Psoas muscle (tissue), 8 donors: Measurements from ENCODE around the gene GPD1. TPM values are rescaled to one million over a fixed set of nuclear protein-coding genes. Genes with fewer than 3 reads are reported as not detected.

Source experiments
- ATAC-seq, 4 donors: fragments of 200-7000 bp; cut with Tn5 transposase; one replicate each; pipeline ENCODE4 v1.9.1; 2020; ENCODE audit warnings: moderate library complexity in 3 of 4, mild to moderate bottlenecking in 2 of 4
- DNase-seq, 2 donors: peaks; one replicate each; pipeline ENCODE4 v3.0.0-alpha.2; 2020
- H3K27ac ChIP-seq: fragments of 200-600 bp; one replicate; pipeline ENCODE4 v1.8.0; 2022
- H3K27me3 ChIP-seq, 3 donors: fragments of 200-600 bp in 1 of 3; one replicate each; pipeline versions ENCODE4 v1.6.1 to v1.8.0; 2013 to 2022; ENCODE audit warnings: low read length in 2 of 3, mild to moderate bottlenecking in 2 of 3, moderate library complexity in 1 of 3; ENCODE audit not compliant: insufficient read depth in 3 of 3
- H3K36me3 ChIP-seq, 2 donors: fragments of 200-600 bp in 1 of 2; one replicate each; pipeline versions ENCODE4 v1.6.1 to v1.8.0; 2013 to 2022; ENCODE audit warnings: low read depth in 1 of 2, mild to moderate bottlenecking in 1 of 2, moderate library complexity in 1 of 2; ENCODE audit not compliant: insufficient read depth in 1 of 2
- H3K4me1 ChIP-seq: fragments of 200-600 bp; one replicate; pipeline ENCODE4 v1.8.0; 2022
- H3K4me3 ChIP-seq: fragments of 200-600 bp; one replicate; pipeline ENCODE4 v1.8.0; 2022; ENCODE audit warnings: mild to moderate bottlenecking
- H3K9me3 ChIP-seq: fragments of 200-600 bp; one replicate; pipeline ENCODE4 v1.8.0; 2022
- CTCF ChIP-seq: fragments of 200-600 bp; IDR thresholded peaks from one replicate; pipeline ENCODE4 v1.8.0; 2022; ENCODE audit warnings: antibody characterized with exemption
- WGBS, 3 donors: extraction: QIAGEN DNeasy Blood & Tissue Kit; methylation state at CpG; one replicate each; pipeline versions ENCODE4 v1.1.6 to v1.1.7; 2013; 5-methylcytosine and 5-hydroxymethylcytosine counted together
- intact Hi-C, 2 donors: fragments of 100-400 bp; cut with DNase I; formaldehyde crosslinking; loops; one replicate each; pipeline versions ENCODE4 v1.11.0 to v1.14.2; 2022
- polyA plus RNA-seq, 3 donors: library from polyadenylated mRNA; stranded (reverse); fragments of 200-250 nt; gene quantifications; one replicate each; pipeline ENCODE4 v1.2.3, GENCODE V29; 2013
- total RNA-seq, 4 donors: library from RNA; stranded (reverse); fragmentation: NEBNext Ultra II Directional in 2 of 4; extraction: Animal tissue kit (Norgen Biotek cat#: 25700) in 2 of 4; gene quantifications; one replicate each; pipeline versions ENCODE4 v1.2.1 to v1.2.4, GENCODE V29; 2021 to 2023
- donor health status: healthy with polysubstance abuse.
- donor health status: DM: no; HTN: no; CAD: no; lungs with moderate emphysema.
- donor health status: Bipolar disorder and iron deficiency.
- donor health status: healthy.
- donor health status: DM: yes; HTN: yes; CAD: no.
- donor health status: DM: no; HTN: no; CAD: no.
- donor health status: DM: no; HTN: no; CAD: no.
- donor health status: DM: yes; HTN: yes; CAD: no.

GPD1 gene
- total and polyA plus RNA-seq, 7 donors = 17.4 to 221 (median 120) TPM

DNA sequence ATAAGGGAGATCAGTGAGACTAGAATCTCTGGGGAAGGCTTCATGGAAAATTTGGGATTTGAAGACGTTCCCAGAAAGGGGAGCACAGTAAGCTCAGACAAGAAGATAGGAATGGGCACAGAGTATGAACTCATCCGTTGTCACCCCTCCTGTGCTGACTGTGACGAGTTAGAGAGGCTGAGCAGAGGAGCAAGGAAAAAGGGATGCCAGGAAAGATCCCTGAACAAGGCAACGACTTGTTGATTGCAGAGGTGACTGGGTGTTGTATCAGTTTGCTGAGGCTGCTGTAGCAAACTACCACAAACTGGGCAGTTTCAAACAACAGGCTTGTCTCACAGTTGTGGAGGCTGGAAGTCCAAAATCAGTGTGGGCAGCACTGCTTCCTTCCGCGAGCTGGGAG is 5.9 kb upstream of the GPD1 start:
- ATAC-seq (no peak), DNase-seq (no peak)
- Histone ChIP-seq H3K27me3 (no peaks in the 10 kb centered on the region), H3K4me1 (peaks cover 1% of the 10 kb centered on the region), H3K4me3 (no peak overlapping the region), H3K9me3 (no peaks in the 10 kb centered on the region), H3K36me3 (peaks cover 29 to 78% of the 10 kb centered on the region in 2 donors), H3K27ac (no peak overlapping the region)
- WGBS, 3 donors = 87 to 93% (median 89%) methylated on average over 6 of the region's 6 CpGs
- no peak for TF ChIP-seq CTCF
- intact Hi-C loops = no loop called here

- TF ChIP-seq CTCF = no peak
- H3K4me3 ChIP-seq = no peak overlapping the region
- no peaks in the 10 kb centered on the region for H3K9me3 ChIP-seq
- DNase-seq = no peak
- intact Hi-C loops = no loop called here
- ATAC-seq = no peak
- H3K4me1 ChIP-seq = peaks cover 9% of the 10 kb centered on the region
- no peak overlapping the region for H3K27ac ChIP-seq
- H3K36me3 ChIP-seq = peaks cover 26 to 63% of the 10 kb centered on the region in 2 donors
- H3K27me3 ChIP-seq = no peaks in the 10 kb centered on the region
- WGBS, 3 donors = 67 to 72% (median 68%) methylated on average over 5 of the region's 5 CpGs
Observed at GRCh38 chr12:50099302-50100008, 4.4 kb upstream of the GPD1 start.

- no peak for TF ChIP-seq CTCF
- ATAC-seq = no peak
- Histone ChIP-seq H3K9me3 (no peaks in the 10 kb centered on the region), H3K4me3 (no peak overlapping the region), H3K36me3 (peaks cover 21 to 52% of the 10 kb centered on the region in 2 donors), H3K4me1 (peaks cover 9% of the 10 kb centered on the region), H3K27me3 (no peaks in the 10 kb centered on the region), H3K27ac (no peak overlapping the region)
- DNase-seq = no peak
- WGBS, 3 donors = 81 to 92% (median 86%) methylated on average over 3 of the region's 3 CpGs
- intact Hi-C loops = no loop called here
Observed at GRCh38 chr12:50100561-50100960, 3.2 kb upstream of the GPD1 start.

- Histone ChIP-seq H3K27me3 (no peaks in the 10 kb centered on the region), H3K4me3 (no peak overlapping the region), H3K36me3 (peaks cover 13 to 48% of the 10 kb centered on the region in 2 donors), H3K4me1 (peaks cover 19% of the 10 kb centered on the region), H3K27ac (no peak overlapping the region), H3K9me3 (no peaks in the 10 kb centered on the region)
- peak; percentile 36 for TF ChIP-seq CTCF
- DNase-seq = no peak
- ATAC-seq = no peak
- WGBS, 3 donors = 64 to 70% (median 68%) methylated on average over 3 of the region's 3 CpGs
- intact Hi-C loops = no loop called here
Observed at GRCh38 chr12:50101663-50102062, 2.1 kb upstream of the GPD1 start.

- TF ChIP-seq CTCF = no peak
- Histone ChIP-seq H3K4me3 (no peak overlapping the region), H3K27ac (no peak overlapping the region), H3K9me3 (no peaks in the 10 kb centered on the region), H3K36me3 (peaks cover 10 to 48% of the 10 kb centered on the region in 2 donors), H3K4me1 (peaks cover 24% of the 10 kb centered on the region), H3K27me3 (no peaks in the 10 kb centered on the region)
- WGBS, 3 donors = 56 to 68% (median 57%) methylated on average over 2 of the region's 2 CpGs
- no peak for DNase-seq
- intact Hi-C loops = no loop called here
- ATAC-seq = no peak
Observed at GRCh38 chr12:50102131-50102531, 1.7 kb upstream of the GPD1 start.
